HG03280 (cell line): ENCODE results near the gene BMF.

Source experiments
- ATAC-seq: cut with Tn5 transposase; IDR thresholded peaks from one replicate; pipeline ENCODE4 v1.9.1; 2021; ENCODE audit warnings: mild to moderate bottlenecking, moderate library complexity; ENCODE audit not compliant: unreplicated experiment

The BMF gene

GRCh38 chr15:40052604-40053003 lies 56.1 kb downstream of the BMF start:
- no peak for ATAC-seq

- no peak for ATAC-seq
Measured at GRCh38 chr15:40051616-40052415, 56.9 kb downstream of the BMF start.

- no peak for ATAC-seq
Measured at GRCh38 chr15:40050788-40051470, 57.8 kb downstream of the BMF start.

GRCh38 chr15:40048926-40049475 lies 59.7 kb downstream of the BMF start:
- ATAC-seq = no peak

GRCh38 chr15:40048211-40048792 lies 60.4 kb downstream of the BMF start:
- no peak for ATAC-seq

GRCh38 chr15:40047415-40048210 lies 61.1 kb downstream of the BMF start:
- peak; percentile 41 for ATAC-seq

- ATAC-seq = no peak
Measured at GRCh38 chr15:40046721-40047414, 61.8 kb downstream of the BMF start.

- peak; percentile 21 for ATAC-seq
Measured at GRCh38 chr15:40045572-40046217, 63.0 kb downstream of the BMF start.

- peak; percentile 71 for ATAC-seq
Measured at GRCh38 chr15:40044717-40045571, 63.7 kb downstream of the BMF start.

- no peak for ATAC-seq
Measured at GRCh38 chr15:40043927-40044716, 64.6 kb downstream of the BMF start.

- ATAC-seq = no peak
Measured at GRCh38 chr15:40042791-40043320, 65.8 kb downstream of the BMF start.

GRCh38 chr15:40040770-40041169 lies 67.9 kb downstream of the BMF start:
- ATAC-seq = no peak

GRCh38 chr15:40040293-40040635 lies 68.4 kb downstream of the BMF start:
- no peak for ATAC-seq

- ATAC-seq = peak; percentile 90
Measured at GRCh38 chr15:40038638-40039543, 69.8 kb downstream of the BMF start, which contains the start of gene SRP14. SRP14 (minus strand) TSS chr15:40039181; CDS start chr15:40039116, 65 bp downstream.

GRCh38 chr15:40038275-40038637 lies 70.4 kb downstream of the BMF start:
- ATAC-seq = no peak
